Spleen (tissue), 7 donors: Measurements from ENCODE around the gene TRAF7.

Source experiments
- POLR2A ChIP-seq, 3 donors: fragments of 450-650 bp; IDR thresholded peaks; one replicate each; pipeline ENCODE4 v1.5.1; 2017; ENCODE audit warnings: antibody characterized with exemption in 3 of 3, mild to moderate bottlenecking in 1 of 3
- POLR2AphosphoS5 ChIP-seq, 3 donors: sonication (generic); formaldehyde crosslinking; IDR thresholded peaks; one replicate each; pipeline ENCODE4 v1.5.1; 2017; ENCODE audit warnings: antibody characterized with exemption in 3 of 3
- TF ChIP-seq, protein P1 (sequence below), 11 experiments: fragments of 200-600 bp in 7 of 11; fragments of 450-650 bp in 4 of 11; sonication (generic) in 4 of 11; IDR thresholded peaks in 8 of 11; conservative IDR thresholded peaks in 3 of 11; 1 replicate in 7 of 11; 2 replicates in 4 of 11; pipeline versions ENCODE4 v1.4.0 to v1.8.0; 2016 to 2021; ENCODE audit warnings: antibody characterized with exemption in 11 of 11, inconsistent platforms in 4 of 11, mild to moderate bottlenecking in 1 of 11
- donor health status: DM: no; HTN: no; CAD: no; lungs with moderate emphysema.
- donor health status: DM: no; HTN: no; CAD: no.
- donor health status: DM: no; HTN: no; CAD: no.

DNA sequence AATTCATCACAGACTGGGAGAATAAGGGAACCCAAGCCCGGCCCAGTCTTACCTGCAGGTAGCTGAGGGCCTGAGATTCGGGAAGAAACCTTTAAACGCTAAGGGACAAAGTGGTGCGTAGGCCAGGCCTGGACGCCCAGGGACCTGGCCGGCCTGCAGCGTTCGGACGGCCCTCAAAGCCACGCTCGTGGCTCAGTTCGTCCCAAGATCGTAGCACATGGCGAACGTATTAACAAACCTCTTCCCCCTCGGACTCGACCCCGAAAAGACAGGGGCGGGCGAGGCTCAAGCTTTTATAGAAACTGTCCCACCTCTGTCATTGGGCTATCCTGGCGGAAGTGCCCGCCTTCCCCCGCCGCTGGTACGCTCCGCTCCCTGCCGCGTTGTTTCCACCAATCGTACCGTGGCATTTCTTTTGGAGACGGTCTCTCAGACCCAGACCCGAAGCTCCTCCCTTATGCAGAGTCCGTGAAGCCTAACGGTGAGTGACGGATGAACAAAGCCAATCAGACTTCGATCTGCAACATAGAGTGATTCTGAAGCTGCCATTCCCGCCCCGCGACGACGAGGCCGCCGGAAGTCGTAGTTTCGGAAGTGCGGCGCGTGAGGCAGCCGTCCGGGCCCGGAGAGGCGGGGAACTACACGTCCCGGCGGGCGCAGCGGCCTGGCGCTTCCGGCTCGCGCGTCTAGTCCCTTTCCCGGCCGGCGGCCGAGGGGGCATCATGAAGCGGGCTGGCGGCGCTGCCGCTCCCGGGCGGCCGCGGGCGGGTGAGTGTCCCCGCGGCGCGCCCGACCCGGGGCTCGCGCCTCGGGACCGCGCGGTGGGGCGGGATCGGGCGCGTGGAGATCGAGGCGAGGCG is at the start of gene TRAF7:
- TF ChIP-seq POLR2AphosphoS5 (IDR thresholded peaks at IDR 0.05), result peak; percentile 100
- TF ChIP-seq, protein P1, sequence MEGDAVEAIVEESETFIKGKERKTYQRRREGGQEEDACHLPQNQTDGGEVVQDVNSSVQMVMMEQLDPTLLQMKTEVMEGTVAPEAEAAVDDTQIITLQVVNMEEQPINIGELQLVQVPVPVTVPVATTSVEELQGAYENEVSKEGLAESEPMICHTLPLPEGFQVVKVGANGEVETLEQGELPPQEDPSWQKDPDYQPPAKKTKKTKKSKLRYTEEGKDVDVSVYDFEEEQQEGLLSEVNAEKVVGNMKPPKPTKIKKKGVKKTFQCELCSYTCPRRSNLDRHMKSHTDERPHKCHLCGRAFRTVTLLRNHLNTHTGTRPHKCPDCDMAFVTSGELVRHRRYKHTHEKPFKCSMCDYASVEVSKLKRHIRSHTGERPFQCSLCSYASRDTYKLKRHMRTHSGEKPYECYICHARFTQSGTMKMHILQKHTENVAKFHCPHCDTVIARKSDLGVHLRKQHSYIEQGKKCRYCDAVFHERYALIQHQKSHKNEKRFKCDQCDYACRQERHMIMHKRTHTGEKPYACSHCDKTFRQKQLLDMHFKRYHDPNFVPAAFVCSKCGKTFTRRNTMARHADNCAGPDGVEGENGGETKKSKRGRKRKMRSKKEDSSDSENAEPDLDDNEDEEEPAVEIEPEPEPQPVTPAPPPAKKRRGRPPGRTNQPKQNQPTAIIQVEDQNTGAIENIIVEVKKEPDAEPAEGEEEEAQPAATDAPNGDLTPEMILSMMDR (IDR thresholded peaks at IDR 0.05 in 8 of 11, conservative IDR thresholded peaks at IDR 0.05 in 3 of 11), result peak in 5 of 11 experiments; percentile 14 to 63 (median 43)
- peak; percentile 96 to 98 (median 98) for TF ChIP-seq POLR2A (IDR thresholded peaks at IDR 0.05)
